ENCODE results near the gene SYCP3. TPM values are rescaled to one million over a fixed set of nuclear protein-coding genes. Genes with fewer than 3 reads are reported as not detected.

The SYCP3 gene
- polyA plus RNA-seq, 1 donor from 2014 or later = 3.4 TPM

DNA sequence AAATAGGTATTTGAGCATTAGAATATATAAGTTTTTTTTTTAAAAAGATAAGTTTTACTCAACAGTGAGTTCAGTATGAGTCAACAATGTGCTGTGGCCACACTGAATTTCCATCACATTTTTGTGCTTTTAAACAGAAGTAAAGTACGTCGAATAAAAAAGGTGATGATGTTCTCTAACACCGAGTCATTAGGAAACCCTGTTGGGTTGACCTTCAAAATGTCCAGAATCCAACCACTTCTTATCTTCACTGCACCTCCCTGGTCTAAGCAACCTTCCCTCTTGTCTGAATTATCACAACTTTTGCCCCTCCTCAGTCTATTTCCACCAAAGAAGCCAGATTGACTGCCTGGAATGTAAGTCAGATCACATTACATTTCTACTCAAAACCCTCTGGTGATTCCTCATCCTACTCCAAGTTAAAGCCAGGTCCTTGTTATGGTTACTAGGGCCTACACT is 43.0 kb upstream of the SYCP3 start:
- H3K9me3 ChIP-seq (ENCODE audit: low read length) = no peaks in the 10 kb centered on the region
- H3K27ac ChIP-seq (ENCODE audit: low read length) = no peak overlapping the region
- no peaks in the 10 kb centered on the region for H3F3A ChIP-seq (ENCODE audit: insufficient read depth, low read length, poor library complexity, severe bottlenecking)
- H3K79me2 ChIP-seq (replicated peaks; ENCODE audit: insufficient read depth, low read length) = no peaks in the 10 kb centered on the region
- no peak overlapping the region for H3K4me3 ChIP-seq (ENCODE audit: low read length)
- no peaks in the 10 kb centered on the region for H3K36me3 ChIP-seq (ENCODE audit: insufficient read depth, low read length)
- no peaks in the 10 kb centered on the region for H4K20me1 ChIP-seq (ENCODE audit: insufficient read depth)
- no peak overlapping the region for H3K9ac ChIP-seq (ENCODE audit: low read length)
- H3K9me2 ChIP-seq (ENCODE audit: insufficient read depth, low read length) = no peaks in the 10 kb centered on the region
- H3K27me3 ChIP-seq (ENCODE audit: insufficient read depth, low read depth, low read length) = no peaks in the 10 kb centered on the region
- TF ChIP-seq RAD21 (conservative IDR thresholded peaks at IDR 0.05) = no peak
- TF ChIP-seq EP300 (conservative IDR thresholded peaks at IDR 0.05; ENCODE audit: poor library complexity, severe bottlenecking) = no peak
- TF ChIP-seq TAF1 (IDR thresholded peaks at IDR 0.05; ENCODE audit: low read depth) = no peak
- TF ChIP-seq REST (IDR thresholded peaks at IDR 0.05; ENCODE audit: borderline replicate concordance) = no peak
- TF ChIP-seq MXI1 (conservative IDR thresholded peaks at IDR 0.05; ENCODE audit: poor library complexity, severe bottlenecking) = no peak
- TF ChIP-seq SMC3 (conservative IDR thresholded peaks at IDR 0.05; ENCODE audit: poor library complexity) = no peak
- no peak for TF ChIP-seq EZH2 (IDR thresholded peaks at IDR 0.05; ENCODE audit: borderline replicate concordance, insufficient read depth, low read length, poor library complexity, severe bottlenecking)
- no peak for TF ChIP-seq POLR2AphosphoS5 (IDR thresholded peaks at IDR 0.05)
- TF ChIP-seq, protein P1, sequence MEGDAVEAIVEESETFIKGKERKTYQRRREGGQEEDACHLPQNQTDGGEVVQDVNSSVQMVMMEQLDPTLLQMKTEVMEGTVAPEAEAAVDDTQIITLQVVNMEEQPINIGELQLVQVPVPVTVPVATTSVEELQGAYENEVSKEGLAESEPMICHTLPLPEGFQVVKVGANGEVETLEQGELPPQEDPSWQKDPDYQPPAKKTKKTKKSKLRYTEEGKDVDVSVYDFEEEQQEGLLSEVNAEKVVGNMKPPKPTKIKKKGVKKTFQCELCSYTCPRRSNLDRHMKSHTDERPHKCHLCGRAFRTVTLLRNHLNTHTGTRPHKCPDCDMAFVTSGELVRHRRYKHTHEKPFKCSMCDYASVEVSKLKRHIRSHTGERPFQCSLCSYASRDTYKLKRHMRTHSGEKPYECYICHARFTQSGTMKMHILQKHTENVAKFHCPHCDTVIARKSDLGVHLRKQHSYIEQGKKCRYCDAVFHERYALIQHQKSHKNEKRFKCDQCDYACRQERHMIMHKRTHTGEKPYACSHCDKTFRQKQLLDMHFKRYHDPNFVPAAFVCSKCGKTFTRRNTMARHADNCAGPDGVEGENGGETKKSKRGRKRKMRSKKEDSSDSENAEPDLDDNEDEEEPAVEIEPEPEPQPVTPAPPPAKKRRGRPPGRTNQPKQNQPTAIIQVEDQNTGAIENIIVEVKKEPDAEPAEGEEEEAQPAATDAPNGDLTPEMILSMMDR (IDR thresholded peaks at IDR 0.05; ENCODE audit: poor library complexity, severe bottlenecking) = no peak
- H3K4me2 ChIP-seq (ENCODE audit: low read length) = no peak overlapping the region
- H2AFZ ChIP-seq (ENCODE audit: low read depth, low read length) = no peak overlapping the region

DNA sequence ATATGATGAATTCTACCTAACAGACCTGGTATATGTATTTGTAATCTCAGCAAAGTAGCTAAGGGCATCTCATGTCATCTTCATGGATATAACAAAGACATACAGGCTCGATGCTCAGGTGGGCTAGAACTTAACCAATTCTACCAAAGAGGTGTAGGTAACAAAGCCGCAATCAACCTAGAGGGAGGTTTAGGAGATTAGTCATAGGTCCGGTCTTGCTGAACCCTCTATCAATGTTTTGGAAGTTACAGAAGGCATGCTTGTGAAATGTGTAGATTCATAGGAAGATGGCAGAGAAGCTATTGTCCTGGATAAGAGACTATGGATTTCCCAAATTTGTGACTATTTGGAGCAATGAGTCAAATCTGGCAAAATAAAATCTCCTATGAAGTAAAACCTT is 42.6 kb upstream of the SYCP3 start:
- no peaks in the 10 kb centered on the region for H3K9me3 ChIP-seq (ENCODE audit: low read length)
- H3K27me3 ChIP-seq (ENCODE audit: insufficient read depth, low read depth, low read length) = no peaks in the 10 kb centered on the region
- H3K4me2 ChIP-seq (ENCODE audit: low read length) = no peak overlapping the region
- no peaks in the 10 kb centered on the region for H3K36me3 ChIP-seq (ENCODE audit: insufficient read depth, low read length)
- no peak overlapping the region for H2AFZ ChIP-seq (ENCODE audit: low read depth, low read length)
- H3K27ac ChIP-seq (ENCODE audit: low read length) = no peak overlapping the region
- H3K9me2 ChIP-seq (ENCODE audit: insufficient read depth, low read length) = no peaks in the 10 kb centered on the region
- no peaks in the 10 kb centered on the region for H3K79me2 ChIP-seq (replicated peaks; ENCODE audit: insufficient read depth, low read length)
- TF ChIP-seq REST (IDR thresholded peaks at IDR 0.05; ENCODE audit: borderline replicate concordance) (no peak), RAD21 (conservative IDR thresholded peaks at IDR 0.05) (no peak), SMC3 (conservative IDR thresholded peaks at IDR 0.05; ENCODE audit: poor library complexity) (no peak), EZH2 (IDR thresholded peaks at IDR 0.05; ENCODE audit: borderline replicate concordance, insufficient read depth, low read length, poor library complexity, severe bottlenecking) (no peak), MXI1 (conservative IDR thresholded peaks at IDR 0.05; ENCODE audit: poor library complexity, severe bottlenecking) (no peak), POLR2AphosphoS5 (IDR thresholded peaks at IDR 0.05) (no peak), TAF1 (IDR thresholded peaks at IDR 0.05; ENCODE audit: low read depth) (no peak), EP300 (conservative IDR thresholded peaks at IDR 0.05; ENCODE audit: poor library complexity, severe bottlenecking) (no peak)
- TF ChIP-seq, protein P1 (IDR thresholded peaks at IDR 0.05; ENCODE audit: poor library complexity, severe bottlenecking) = no peak
- H3F3A ChIP-seq (ENCODE audit: insufficient read depth, low read length, poor library complexity, severe bottlenecking) = no peaks in the 10 kb centered on the region
- no peaks in the 10 kb centered on the region for H4K20me1 ChIP-seq (ENCODE audit: insufficient read depth)
- no peak overlapping the region for H3K4me3 ChIP-seq (ENCODE audit: low read length)
- H3K9ac ChIP-seq (ENCODE audit: low read length) = no peak overlapping the region
